Heart left ventricle (tissue), 13 donors: ENCODE measurements around the gene EPS8.

Experiments
- POLR2A ChIP-seq, 2 donors: fragments of 450-650 bp; IDR thresholded peaks; one replicate each; pipeline ENCODE4 v1.6.1; 2017; ENCODE audit warnings: antibody characterized with exemption in 2 of 2, mild to moderate bottlenecking in 2 of 2, moderate library complexity in 2 of 2
- TF ChIP-seq, protein P1 (sequence below), 12 donors: fragments of 200-600 bp; sonication (generic) in 4 of 12; IDR thresholded peaks; one replicate each; pipeline versions ENCODE4 v1.5.0 to v1.8.0; 2018 to 2022; ENCODE audit warnings: antibody characterized with exemption in 12 of 12, mild to moderate bottlenecking in 5 of 12
- donor health status: ischemic (EF 13 %, LVEDD 7.1; RV severe dilation, severe dysfunction).
- donor health status: DM: no; HTN: yes; CAD: no.
- donor health status: DM: no; HTN: no; CAD: no.
- donor health status: ischemic (EF 25% LVEDD 6.9; RV normal size, moderate dysfunction).
- donor health status: ischemic (EF 25% LVEDD 5.7; RV mildly dilated, moderate dysfunction).
- donor health status: ischemic (EF 35%, LVEDD 5.7; RV mildly dilated, moderate dysfunction).
- donor health status: nonischemic (EF 11% LVEDD 7.7; RV severe dilation, severe dysfunction).
- donor health status: DM: yes; HTN: yes; CAD: no.
- donor health status: PGD.
- donor health status: ischemic (EF 29% LVEDD 5.4; RV normal size, mild dysfunction).
- donor health status: nonischemic (EF 23%, LVEDD 6.1; RV moderate dilation, normal function).

GRCh38 chr12:15591811-15592210 is 197.4 kb downstream of the EPS8 start:
- TF ChIP-seq, protein P1, sequence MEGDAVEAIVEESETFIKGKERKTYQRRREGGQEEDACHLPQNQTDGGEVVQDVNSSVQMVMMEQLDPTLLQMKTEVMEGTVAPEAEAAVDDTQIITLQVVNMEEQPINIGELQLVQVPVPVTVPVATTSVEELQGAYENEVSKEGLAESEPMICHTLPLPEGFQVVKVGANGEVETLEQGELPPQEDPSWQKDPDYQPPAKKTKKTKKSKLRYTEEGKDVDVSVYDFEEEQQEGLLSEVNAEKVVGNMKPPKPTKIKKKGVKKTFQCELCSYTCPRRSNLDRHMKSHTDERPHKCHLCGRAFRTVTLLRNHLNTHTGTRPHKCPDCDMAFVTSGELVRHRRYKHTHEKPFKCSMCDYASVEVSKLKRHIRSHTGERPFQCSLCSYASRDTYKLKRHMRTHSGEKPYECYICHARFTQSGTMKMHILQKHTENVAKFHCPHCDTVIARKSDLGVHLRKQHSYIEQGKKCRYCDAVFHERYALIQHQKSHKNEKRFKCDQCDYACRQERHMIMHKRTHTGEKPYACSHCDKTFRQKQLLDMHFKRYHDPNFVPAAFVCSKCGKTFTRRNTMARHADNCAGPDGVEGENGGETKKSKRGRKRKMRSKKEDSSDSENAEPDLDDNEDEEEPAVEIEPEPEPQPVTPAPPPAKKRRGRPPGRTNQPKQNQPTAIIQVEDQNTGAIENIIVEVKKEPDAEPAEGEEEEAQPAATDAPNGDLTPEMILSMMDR (IDR thresholded peaks at IDR 0.05), result no peak
- TF ChIP-seq POLR2A (IDR thresholded peaks at IDR 0.05), result no peak
